C4-2B (cell line): ENCODE results near the gene SP4.

Experiments used
- ZFX ChIP-seq: fragments of 450-650 bp; IDR thresholded peaks from 2 replicates; pipeline ENCODE4 v1.6.1; 2017
- TF ChIP-seq, protein P1 (sequence below): fragments of 450-650 bp; conservative IDR thresholded peaks from 2 replicates; pipeline ENCODE4 v1.5.1; 2017; ENCODE audit warnings: mild to moderate bottlenecking

DNA sequence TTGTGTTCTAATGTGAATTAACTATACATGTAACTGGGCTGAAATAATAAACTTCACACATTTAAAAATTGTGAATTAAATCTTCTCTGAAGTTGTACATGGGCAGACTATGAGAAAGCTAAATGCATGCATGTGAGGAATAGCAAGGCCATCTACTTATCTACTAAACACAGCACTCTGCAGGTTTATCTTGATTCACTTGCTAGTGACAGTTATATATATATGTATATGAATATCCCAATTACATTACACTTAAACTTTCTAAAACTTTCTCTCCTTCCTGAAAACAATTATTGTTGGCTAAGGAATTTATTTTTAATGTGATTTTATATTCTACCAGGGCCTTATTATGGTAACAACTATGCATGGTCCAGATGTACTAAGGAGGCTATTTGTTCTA, 5.1 kb upstream of the SP4 start:
- TF ChIP-seq, protein P1, sequence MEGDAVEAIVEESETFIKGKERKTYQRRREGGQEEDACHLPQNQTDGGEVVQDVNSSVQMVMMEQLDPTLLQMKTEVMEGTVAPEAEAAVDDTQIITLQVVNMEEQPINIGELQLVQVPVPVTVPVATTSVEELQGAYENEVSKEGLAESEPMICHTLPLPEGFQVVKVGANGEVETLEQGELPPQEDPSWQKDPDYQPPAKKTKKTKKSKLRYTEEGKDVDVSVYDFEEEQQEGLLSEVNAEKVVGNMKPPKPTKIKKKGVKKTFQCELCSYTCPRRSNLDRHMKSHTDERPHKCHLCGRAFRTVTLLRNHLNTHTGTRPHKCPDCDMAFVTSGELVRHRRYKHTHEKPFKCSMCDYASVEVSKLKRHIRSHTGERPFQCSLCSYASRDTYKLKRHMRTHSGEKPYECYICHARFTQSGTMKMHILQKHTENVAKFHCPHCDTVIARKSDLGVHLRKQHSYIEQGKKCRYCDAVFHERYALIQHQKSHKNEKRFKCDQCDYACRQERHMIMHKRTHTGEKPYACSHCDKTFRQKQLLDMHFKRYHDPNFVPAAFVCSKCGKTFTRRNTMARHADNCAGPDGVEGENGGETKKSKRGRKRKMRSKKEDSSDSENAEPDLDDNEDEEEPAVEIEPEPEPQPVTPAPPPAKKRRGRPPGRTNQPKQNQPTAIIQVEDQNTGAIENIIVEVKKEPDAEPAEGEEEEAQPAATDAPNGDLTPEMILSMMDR: no peak
- TF ChIP-seq ZFX: no peak
